GM19239 (cell line): ENCODE data around the gene GH1.

Experiments used
- DNase-seq: peaks from one replicate; pipeline ENCODE4 v3.0.0; 2011; ENCODE audit warnings: low spot score; ENCODE audit not compliant: insufficient read length
- FAIRE-seq: peaks from 2 replicates; lab custom pipeline; 2011; peaks lifted over from hg19 to GRCh38; lab: Jason Lieb, UNC

Gene GH1

DNA sequence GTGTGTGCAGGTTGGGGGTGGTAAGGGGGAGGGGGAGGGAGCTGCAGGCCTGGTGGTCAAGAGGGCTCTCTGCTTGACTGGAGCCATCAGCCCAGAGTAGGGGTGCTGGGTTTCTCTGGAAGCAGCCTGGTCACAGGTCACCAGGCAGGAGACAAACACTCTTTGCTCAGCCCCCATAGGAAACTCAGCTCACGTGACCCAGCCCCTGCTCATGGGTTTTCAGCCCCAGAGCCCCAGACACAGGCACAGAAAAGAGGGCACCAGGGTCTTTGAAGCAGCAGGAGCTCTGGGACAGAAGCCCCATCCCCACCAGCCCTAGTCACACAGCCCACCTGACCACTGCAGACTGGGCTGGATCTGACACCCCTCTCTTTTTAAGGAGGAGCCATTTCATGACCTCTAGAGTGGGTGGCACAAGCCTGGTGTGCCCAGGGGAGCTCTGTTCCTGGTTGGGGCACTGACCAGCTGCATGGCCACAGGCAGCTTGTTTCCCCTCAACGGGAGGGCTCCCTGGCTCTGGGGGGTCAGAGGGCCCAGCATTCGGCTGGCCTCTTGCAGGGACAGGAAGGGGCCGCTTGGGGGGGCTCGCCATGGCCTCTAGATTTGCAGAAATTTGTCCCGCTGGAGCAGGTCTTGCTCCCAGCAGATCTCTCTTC lies 27.3 kb upstream of the GH1 start:
- DNase-seq (peak; percentile 72), FAIRE-seq (peak; percentile 85)

DNA sequence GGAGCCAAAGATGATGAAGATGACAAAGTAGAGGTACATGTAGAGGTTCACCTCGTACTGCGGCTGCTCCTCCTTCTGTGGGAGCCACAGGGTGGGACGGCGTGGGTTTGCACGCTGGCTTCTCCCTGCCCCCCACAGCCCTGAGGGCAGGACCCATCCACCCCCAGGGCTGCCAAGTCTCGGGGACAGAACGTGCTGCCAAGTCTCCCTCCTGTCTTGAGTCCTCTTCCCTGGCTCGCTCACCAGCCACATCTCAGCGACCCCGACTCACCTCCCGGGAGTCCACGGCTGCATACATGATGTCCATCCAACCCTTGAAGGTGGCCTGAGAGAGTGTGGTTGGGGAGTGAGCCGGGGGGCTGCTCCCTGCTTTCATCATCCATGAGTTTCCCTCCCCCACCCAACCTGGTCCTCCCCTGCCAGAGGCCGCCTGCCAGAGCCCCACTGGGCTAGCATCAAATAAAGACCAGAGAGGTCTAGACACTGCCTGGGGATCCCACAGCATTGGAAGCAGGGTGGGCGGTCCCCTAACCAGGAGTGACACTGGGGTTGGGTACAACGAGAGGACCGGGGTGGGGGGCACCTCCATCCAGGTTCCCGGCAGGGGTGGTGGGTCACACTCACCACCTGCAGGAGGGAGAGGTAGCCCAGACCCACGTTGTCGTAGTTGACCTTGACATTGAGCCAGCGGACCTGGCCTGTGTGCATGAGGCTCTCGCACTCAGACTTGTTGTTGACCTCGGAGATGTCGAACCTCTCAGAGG lies 26.3 kb upstream of the GH1 start:
- DNase-seq: no peak
- FAIRE-seq: no peak

GRCh38 chr17:63943745-63944144 lies 25.1 kb upstream of the GH1 start:
- no peak for DNase-seq
- no peak for FAIRE-seq

GRCh38 chr17:63942309-63942985 lies 23.8 kb upstream of the GH1 start:
- no peak for DNase-seq
- FAIRE-seq: no peak

- DNase-seq: no peak
- FAIRE-seq: no peak
Observed at GRCh38 chr17:63941751-63942150, 23.1 kb upstream of the GH1 start.

GRCh38 chr17:63941162-63941561 lies 22.5 kb upstream of the GH1 start:
- DNase-seq (no peak), FAIRE-seq (no peak)

DNA sequence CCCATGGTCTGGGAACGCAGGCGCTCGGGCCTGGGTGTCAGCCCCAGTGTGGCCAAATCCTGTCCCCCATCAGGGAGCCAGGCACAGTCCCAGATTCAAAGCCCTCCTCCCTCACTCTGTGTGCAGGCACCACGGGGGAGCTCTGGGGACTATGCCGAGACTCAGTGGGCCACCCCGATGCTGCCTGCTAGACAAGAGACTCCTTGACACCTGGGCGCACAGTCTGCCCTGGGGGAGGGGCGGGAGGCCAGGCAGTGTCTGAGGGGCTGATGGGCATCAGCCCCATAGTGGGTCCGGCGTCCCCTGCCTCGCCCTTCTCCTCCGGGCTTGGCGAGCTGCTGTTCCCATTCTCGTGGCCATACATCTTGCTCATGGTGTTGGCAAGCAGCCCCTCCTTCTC lies 21.9 kb upstream of the GH1 start:
- no peak for FAIRE-seq

GRCh38 chr17:63939884-63940283 lies 21.2 kb upstream of the GH1 start:
- FAIRE-seq: no peak
- DNase-seq: no peak

More for the DNA sequence above, 21.9 kb upstream of the GH1 start:
- no peak for DNase-seq

DNA sequence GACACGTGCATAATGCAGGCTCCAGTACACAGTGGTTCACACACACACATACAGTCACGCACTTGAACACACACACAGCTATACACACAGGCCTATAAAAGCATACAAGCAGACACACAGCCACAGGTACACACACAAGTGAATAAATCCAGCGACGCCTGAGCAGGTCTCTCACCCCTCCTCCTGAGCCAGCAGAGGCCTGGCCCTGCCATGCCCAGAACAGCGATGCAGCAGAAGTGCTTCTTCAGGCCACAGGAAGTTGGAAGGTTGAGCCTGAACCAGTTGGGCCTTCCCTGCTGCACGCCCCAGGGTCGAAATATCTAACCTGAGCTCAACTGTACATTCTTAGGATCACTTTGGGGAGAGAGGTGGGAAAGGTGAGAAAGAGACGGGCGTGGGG lies 20.8 kb upstream of the GH1 start:
- no peak for DNase-seq
- FAIRE-seq: no peak

GRCh38 chr17:63937920-63938319 lies 19.3 kb upstream of the GH1 start:
- FAIRE-seq (no peak), DNase-seq (no peak)

- FAIRE-seq: no peak
- DNase-seq: no peak
Observed at GRCh38 chr17:63937319-63937718, 18.7 kb upstream of the GH1 start.

DNA sequence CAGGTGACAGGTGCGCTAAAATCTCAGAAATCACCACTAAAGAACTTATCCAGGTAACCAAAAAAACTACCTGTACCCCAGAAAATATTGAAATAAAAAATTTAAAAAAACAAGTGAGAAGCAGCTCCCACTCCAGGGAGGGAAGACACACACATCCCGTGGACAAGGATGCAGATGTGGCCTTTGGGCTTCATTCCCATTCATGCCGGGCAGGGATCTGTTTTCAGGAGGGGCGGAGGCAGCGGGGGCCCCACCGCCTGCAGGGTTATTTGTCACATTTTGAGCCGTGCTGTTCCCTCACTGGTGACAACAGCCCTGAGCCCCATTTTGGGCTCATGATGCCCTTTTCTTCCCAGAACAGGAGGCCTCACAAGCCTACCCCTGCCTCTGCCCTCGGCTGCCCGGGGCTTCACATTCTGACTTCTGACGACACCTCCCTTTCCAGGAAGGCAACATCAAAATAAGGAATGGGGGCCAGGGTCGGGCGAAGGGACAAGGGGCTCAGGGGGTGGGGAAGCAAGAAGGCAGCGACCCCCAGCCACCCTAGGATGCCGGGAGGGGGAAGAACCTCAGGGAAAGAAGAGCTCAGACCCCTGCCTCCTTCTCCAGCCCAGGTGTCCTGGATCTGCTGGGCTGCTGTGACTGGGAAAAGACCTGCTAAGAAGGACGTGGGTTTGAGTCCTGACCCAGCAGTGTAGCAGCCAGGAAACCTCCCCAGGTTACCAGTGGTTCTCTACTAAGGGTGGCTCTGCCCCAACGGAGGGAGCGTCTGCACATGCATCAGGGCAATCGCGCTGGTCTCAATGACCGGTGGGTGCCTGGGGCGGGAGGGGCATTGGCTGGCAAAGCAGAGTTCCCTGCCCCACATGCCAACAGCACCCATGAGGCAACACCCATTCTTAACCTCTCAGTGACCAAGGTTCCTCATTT lies 15.8 kb upstream of the GH1 start:
- no peak for FAIRE-seq
- no peak for DNase-seq

DNA sequence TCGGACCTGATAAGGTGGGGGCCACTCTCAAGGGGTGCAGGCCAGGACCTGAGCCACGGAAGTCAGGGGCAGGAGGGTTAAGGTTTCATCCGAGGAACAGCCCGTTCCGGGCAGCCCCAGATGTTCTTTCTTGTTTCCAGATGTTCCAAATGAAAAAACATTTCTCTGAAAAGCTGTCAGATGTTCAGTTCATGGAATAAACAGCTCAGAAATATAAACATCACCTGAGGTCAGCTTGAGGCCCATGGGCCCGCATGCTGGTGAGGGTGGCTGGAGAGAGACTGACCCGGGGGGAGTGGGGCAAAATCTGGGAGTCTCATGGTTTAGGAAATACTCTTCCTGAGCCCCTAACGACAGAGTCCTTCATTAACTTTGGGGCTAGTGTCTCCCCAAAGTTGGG lies 15.0 kb upstream of the GH1 start:
- FAIRE-seq (no peak), DNase-seq (no peak)

DNA sequence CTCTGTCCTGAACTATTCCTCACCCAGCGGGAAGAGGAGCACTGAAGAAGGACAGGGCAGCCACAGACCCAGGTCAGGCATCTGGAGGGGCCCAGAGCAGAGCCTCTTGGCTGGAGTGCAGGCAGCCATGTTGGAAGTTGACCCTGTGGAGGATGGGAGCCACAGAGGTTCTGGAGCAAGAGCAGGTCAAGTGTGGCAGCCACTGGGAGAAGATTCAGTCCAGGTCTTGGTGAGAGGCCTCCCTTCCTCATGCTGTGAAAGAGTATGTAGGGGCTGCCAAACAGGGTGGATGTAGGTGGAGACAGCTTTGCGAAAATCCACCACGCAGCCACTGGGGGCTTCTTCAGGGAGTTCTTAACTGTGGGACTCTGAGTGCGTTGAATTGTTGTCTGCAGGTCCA lies 14.1 kb upstream of the GH1 start:
- FAIRE-seq (peak; percentile 33), DNase-seq (no peak)

DNA sequence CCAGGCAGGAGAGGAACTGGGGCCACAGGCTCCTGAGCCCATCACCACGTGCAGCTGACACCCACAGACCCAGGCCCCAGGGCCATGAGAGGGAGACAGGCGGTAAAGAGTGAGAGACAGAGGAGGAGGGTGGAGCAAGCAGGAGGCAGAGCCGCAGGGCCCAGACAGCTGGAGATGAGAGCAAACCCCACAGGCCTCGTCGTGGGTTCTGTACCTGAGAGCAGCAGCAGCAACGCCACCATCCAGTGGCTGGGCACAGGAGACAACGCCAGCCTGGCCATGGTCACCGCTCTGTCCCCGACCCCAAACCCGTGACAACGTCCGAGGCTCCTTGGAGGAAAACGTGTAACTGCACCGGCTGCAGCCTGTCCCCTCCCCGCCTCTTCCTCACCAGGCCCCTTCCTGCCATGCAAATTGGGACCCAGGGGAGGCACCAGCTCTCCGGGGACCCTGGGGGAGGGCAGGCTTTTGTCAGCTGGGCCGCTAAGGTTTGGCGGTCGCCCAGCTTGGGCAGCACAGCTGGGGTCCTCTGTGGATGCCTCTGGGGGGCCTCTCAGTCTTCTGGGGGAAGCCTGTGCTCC lies 13.4 kb upstream of the GH1 start, which contains the start of gene CD79B:
CD79B (minus strand) TSS at position 351 of the 581 bp plus-strand sequence; CDS start at position 281, 70 bp downstream.
- FAIRE-seq: peak; percentile 95
- peak; percentile 92 for DNase-seq

- DNase-seq: peak; percentile 73
- peak; percentile 96 for FAIRE-seq
Observed at GRCh38 chr17:63930951-63931575, 12.4 kb upstream of the GH1 start.

DNA sequence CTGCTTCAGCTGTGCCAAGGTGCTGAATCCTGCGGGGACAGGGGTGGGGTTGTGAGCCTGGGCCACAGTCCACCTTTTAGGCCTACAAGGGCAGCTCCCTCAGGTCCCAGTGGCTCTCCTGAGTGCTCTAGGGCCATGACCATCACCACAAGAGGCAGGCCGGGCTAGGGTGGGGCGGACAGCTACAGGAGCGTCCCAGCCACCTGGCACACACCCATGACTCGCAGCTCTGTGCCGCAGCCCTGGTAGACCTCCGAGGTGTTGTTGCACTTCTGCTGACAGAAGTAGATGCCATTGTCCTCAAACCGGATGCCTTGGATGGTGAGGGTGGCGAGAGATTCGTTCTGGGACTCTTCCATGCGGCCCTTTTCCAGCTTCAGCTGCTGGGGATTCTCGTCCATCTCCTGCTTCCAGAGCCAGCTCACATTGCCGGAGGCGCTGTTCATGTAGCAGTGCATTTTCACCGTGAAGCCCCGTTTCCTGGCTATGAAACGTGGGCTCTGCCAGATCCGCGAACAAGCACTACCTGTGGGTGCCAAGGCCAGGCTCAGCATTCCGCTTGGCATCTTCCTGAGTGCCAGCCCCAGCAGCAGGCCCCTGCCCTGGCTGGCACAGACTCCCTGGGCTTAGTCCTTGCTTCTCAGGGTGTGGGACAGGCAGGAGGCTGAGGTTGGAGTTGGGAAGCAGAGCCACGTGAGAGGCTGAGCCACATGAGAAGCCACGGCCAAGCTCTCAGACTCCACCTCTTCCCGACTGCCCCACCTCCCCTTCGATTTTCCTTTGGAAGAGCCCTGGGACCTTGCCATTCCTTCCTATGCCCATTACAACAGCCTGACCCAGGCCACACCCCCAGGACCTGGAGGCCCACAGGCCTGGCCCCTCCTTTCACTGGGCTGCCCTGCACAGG lies 11.5 kb upstream of the GH1 start:
- FAIRE-seq: no peak
- DNase-seq: no peak

DNA sequence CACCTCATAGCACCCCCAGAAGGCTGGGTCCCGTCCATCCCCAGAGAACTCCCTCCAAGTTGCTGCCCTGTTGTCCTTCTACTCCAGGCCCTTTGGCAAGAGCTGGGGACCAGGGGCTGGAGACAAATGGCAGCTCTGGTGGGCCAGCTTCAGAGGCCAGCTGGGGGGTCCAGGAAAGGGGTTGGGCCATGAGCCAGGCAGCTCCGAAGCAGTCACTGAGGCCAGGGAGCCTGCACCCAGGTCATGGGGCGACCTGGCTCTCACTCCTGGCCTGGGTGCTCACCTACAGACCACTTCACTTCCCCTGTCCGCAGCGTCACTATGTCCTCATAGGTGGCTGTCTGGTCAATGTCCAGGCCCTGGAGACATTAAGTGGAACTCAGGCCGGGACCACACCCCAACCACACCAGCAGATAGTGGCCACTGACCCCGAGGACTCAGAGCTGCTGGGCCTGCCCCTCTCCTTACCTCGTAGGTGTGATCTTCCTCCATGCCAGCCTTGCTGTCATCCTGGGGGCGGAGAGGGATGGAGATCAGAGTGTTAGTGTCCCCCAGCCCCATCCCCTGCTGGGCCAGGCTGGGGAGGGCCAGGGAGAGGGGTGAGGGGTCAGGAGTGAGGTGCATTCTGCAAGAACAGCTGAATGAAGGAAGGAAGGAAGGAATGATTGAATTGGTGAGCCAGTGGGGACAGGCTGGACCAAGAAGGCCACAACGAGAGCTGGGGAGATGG lies 10.5 kb upstream of the GH1 start:
- no peak for FAIRE-seq
- no peak for DNase-seq
